Measurements from ENCODE around the gene ALDH7A1. TPM values are rescaled to one million over a fixed set of nuclear protein-coding genes. Genes with fewer than 3 reads are reported as not detected.

ALDH7A1 gene
- total RNA-seq, 1 experiment from 2014 or later, result 148 TPM

GRCh38 chr5:126610616-126611015 lies 15.6 kb upstream of the ALDH7A1 start:
- Histone ChIP-seq H3K23me2 (ENCODE audit: insufficient read length, low read depth, low read length, poor library complexity, severe bottlenecking) (no peaks in the 10 kb centered on the region), H3K18ac (ENCODE audit: insufficient read length, low read depth, low read length) (no peak overlapping the region), H2AFZ (ENCODE audit: low read length) (no peak overlapping the region), H2BK20ac (ENCODE audit: low read depth, low read length, poor library complexity, severe bottlenecking) (no peak overlapping the region), H3K79me2 (ENCODE audit: insufficient read depth, low read length) (peaks cover 10% of the 10 kb centered on the region; the same call in 1 of the 2 replicates), H3K56ac (ENCODE audit: insufficient read length, low read depth, low read length) (no peak overlapping the region), H2BK5ac (ENCODE audit: insufficient read length, low read length) (no peak overlapping the region), H3K9ac (ENCODE audit: extremely low read depth, insufficient read length, low read length) (no peak overlapping the region), H3K14ac (ENCODE audit: insufficient read depth, low read length) (no peak overlapping the region), H4K20me1 (ENCODE audit: control insufficient read depth, insufficient read depth, insufficient read length) (no peaks in the 10 kb centered on the region), H4K8ac (replicated peaks; ENCODE audit: insufficient read length, low read depth, low read length) (no peak overlapping the region), H3K4me1 (ENCODE audit: insufficient read depth, low read length) (no peaks in the 10 kb centered on the region), H3T11ph (ENCODE audit: low read length) (no peak overlapping the region), H3K9me3 (ENCODE audit: control insufficient read depth, low read depth, low read length) (no peaks in the 10 kb centered on the region), H2BK12ac (ENCODE audit: insufficient read length, low read depth, low read length) (no peak overlapping the region), H3K4ac (ENCODE audit: low read depth, low read length) (no peak overlapping the region), H2AK5ac (ENCODE audit: insufficient read length, low read length) (no peak overlapping the region), H3K27me3 (ENCODE audit: insufficient read depth, low read length) (no peaks in the 10 kb centered on the region), H2BK15ac (ENCODE audit: low read depth, low read length) (no peak overlapping the region), H4K91ac (ENCODE audit: insufficient read length, low read depth, low read length) (no peak overlapping the region), H2BK120ac (ENCODE audit: low read depth, low read length, poor library complexity, severe bottlenecking) (no peak overlapping the region), H3K23ac (ENCODE audit: insufficient read length, low read depth, low read length) (no peak overlapping the region), H4K5ac (ENCODE audit: insufficient read length, low read depth, low read length) (no peak overlapping the region), H3K27ac (ENCODE audit: insufficient read length, low read depth, low read length) (no peak overlapping the region), H3K4me2 (ENCODE audit: insufficient read depth, insufficient read length, low read length) (no peak overlapping the region), H3K79me1 (ENCODE audit: insufficient read depth, low read depth, low read length, poor library complexity, severe bottlenecking) (no peaks in the 10 kb centered on the region)
- WGBS (ENCODE audit: extremely low coverage, insufficient read length, low lambda C conversion rate), result no CpG with 5 or more reads among the region's 6 CpGs
- TF ChIP-seq, protein P1, sequence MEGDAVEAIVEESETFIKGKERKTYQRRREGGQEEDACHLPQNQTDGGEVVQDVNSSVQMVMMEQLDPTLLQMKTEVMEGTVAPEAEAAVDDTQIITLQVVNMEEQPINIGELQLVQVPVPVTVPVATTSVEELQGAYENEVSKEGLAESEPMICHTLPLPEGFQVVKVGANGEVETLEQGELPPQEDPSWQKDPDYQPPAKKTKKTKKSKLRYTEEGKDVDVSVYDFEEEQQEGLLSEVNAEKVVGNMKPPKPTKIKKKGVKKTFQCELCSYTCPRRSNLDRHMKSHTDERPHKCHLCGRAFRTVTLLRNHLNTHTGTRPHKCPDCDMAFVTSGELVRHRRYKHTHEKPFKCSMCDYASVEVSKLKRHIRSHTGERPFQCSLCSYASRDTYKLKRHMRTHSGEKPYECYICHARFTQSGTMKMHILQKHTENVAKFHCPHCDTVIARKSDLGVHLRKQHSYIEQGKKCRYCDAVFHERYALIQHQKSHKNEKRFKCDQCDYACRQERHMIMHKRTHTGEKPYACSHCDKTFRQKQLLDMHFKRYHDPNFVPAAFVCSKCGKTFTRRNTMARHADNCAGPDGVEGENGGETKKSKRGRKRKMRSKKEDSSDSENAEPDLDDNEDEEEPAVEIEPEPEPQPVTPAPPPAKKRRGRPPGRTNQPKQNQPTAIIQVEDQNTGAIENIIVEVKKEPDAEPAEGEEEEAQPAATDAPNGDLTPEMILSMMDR (conservative IDR thresholded peaks at IDR 0.05), result no peak
- peak; percentile 6 for DNase-seq
- H3K4me1 Mint-ChIP-seq, result peaks cover 4 to 5% of the 10 kb centered on the region in 2 experiments; a peak in 3 of 4 replicates
- H3K27ac Mint-ChIP-seq, result 0 out of 7 replicates have a peak overlapping the region, but pooled peaks of 1 of the 3 experiments have one; percentile 44
- no peak overlapping the region for H3K4me3 Mint-ChIP-seq
- H3K9me3 Mint-ChIP-seq, result no peaks in the 10 kb centered on the region
- no peaks in the 10 kb centered on the region for H3K27me3 Mint-ChIP-seq (ENCODE audit: low read depth)
- peaks cover 29 to 82% (median 64%) of the 10 kb centered on the region in 3 experiments for H3K36me3 Mint-ChIP-seq (ENCODE audit: insufficient read depth in 1 of 3, low read depth in 3 of 3)
